Myocyte (in vitro differentiated cells): ENCODE results near the gene DOCK1. TPM values are rescaled to one million over a fixed set of nuclear protein-coding genes. Genes with fewer than 3 reads are reported as not detected.

ENCODE experiments used
- DNase-seq: peaks from one replicate; pipeline ENCODE4 v3.0.0-alpha.2; 2012; ENCODE audit warnings: low read depth
- total RNA-seq: library from RNA; depleted of rRNA; stranded (reverse); fragments of >200 nt; gene quantifications from 2 replicates; pipeline ENCODE4 v1.2.3, GENCODE V29; 2014

Gene DOCK1
- total RNA-seq, 1 donor from 2014 or later, result 35.1 TPM

DNA sequence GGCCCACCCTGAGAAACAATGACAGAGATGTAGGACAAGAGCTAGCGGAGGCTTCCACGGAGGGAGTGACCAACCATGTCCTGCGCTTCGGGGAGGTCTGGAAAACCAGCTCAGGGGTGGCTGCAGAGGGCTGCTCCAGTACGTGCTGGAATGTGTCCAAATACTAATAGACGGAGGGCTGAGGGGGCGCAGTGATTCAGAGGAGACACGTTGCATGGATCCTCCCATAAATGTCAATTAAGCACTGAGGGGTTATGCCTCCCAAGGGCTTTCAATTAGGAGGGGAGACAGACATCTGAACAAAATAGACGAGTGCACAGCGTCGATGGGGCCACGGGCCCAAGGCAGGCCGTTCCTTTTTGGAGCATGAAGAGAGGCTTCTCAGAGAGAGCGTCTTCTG lies 592.9 kb downstream of the DOCK1 start:
- DNase-seq, result no peak

- no peak for DNase-seq
Observed at GRCh38 chr10:127500127-127500526, 594.9 kb downstream of the DOCK1 start.

Other genes with a start within 250 kb of the DOCK1 start
- gene C10orf90, start 234.7 kb upstream of the DOCK1 start, total RNA-seq, result 0.21 and 0.72 TPM in 2 replicates